HEK293T (cell line): Measurements from ENCODE around the gene CCZ1.
"Not testable (repeated sequence)": the region's sequence is repeated elsewhere in the genome, so short reads cannot be mapped to it uniquely, and the experiment has no call there.

ENCODE experiments used
- ARNT ChIP-seq: fragments of 450-650 bp; IDR thresholded peaks from 2 replicates; pipeline ENCODE4 v1.6.1; 2017; ENCODE audit warnings: mild to moderate bottlenecking
- BHLHE40 ChIP-seq: fragments of 450-650 bp; IDR thresholded peaks from 2 replicates; pipeline ENCODE4 v1.6.1; 2016; ENCODE audit warnings: mild to moderate bottlenecking, moderate library complexity, borderline replicate concordance
- ZNF384 ChIP-seq: fragments of 450-650 bp; IDR thresholded peaks from 2 replicates; pipeline ENCODE4 v1.6.1; 2016
- TF ChIP-seq, protein P1 (sequence below): fragments of 450-650 bp; IDR thresholded peaks from 2 replicates; pipeline ENCODE4 v1.6.1; 2016

- TF ChIP-seq, protein P1, sequence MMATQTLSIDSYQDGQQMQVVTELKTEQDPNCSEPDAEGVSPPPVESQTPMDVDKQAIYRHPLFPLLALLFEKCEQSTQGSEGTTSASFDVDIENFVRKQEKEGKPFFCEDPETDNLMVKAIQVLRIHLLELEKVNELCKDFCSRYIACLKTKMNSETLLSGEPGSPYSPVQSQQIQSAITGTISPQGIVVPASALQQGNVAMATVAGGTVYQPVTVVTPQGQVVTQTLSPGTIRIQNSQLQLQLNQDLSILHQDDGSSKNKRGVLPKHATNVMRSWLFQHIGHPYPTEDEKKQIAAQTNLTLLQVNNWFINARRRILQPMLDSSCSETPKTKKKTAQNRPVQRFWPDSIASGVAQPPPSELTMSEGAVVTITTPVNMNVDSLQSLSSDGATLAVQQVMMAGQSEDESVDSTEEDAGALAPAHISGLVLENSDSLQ = not testable (repeated sequence)
- not testable (repeated sequence) for TF ChIP-seq ARNT, ZNF384, BHLHE40
Observed at GRCh38 chr7:5916529-5916928, 18.0 kb downstream of the CCZ1 start.
